Liver (tissue), 9 donors: Measurements from ENCODE around the gene IP6K2. TPM values are rescaled to one million over a fixed set of nuclear protein-coding genes. Genes with fewer than 3 reads are reported as not detected.
"Not testable (repeated sequence)": the region's sequence is repeated elsewhere in the genome, so short reads cannot be mapped to it uniquely, and the experiment has no call there.

Source experiments
- DNase-seq: peaks from one replicate; pipeline ENCODE4 v3.0.0-alpha.2; 2017; ENCODE audit warnings: low spot score
- H3K27ac ChIP-seq, 2 donors: one replicate each; pipeline ENCODE4 v1.7.0; 2013; ENCODE audit warnings: inconsistent platforms in 2 of 2, low read length in 2 of 2, control low read depth in 1 of 2, low read depth in 1 of 2, mild to moderate bottlenecking in 1 of 2
- H3K27me3 ChIP-seq, 4 donors: one replicate each; pipeline versions ENCODE4 v1.6.1 to v1.7.0; 2013; ENCODE audit warnings: low read length in 3 of 4, inconsistent platforms in 1 of 4, mild to moderate bottlenecking in 1 of 4, moderate library complexity in 1 of 4; ENCODE audit not compliant: control insufficient read depth in 4 of 4, insufficient read depth in 4 of 4
- H3K36me3 ChIP-seq, 4 donors: one replicate each; pipeline versions ENCODE4 v1.6.1 to v1.7.0; 2013; ENCODE audit warnings: low read length in 3 of 4, mild to moderate bottlenecking in 3 of 4, low read depth in 1 of 4, moderate library complexity in 1 of 4; ENCODE audit not compliant: control insufficient read depth in 4 of 4, insufficient read depth in 3 of 4
- H3K4me1 ChIP-seq, 4 donors: one replicate each; pipeline versions ENCODE4 v1.6.1 to v1.7.0; 2013; ENCODE audit warnings: low read length in 3 of 4, mild to moderate bottlenecking in 3 of 4, moderate library complexity in 1 of 4; ENCODE audit not compliant: control insufficient read depth in 4 of 4, insufficient read depth in 4 of 4
- H3K4me3 ChIP-seq, 3 donors: one replicate each; pipeline versions ENCODE4 v1.6.1 to v1.7.0; 2013; ENCODE audit warnings: low read length in 3 of 3, control low read depth in 1 of 3, low read depth in 1 of 3, mild to moderate bottlenecking in 1 of 3
- H3K9ac ChIP-seq, 2 donors: one replicate each; pipeline ENCODE4 v1.7.0; 2013; ENCODE audit warnings: low read length in 2 of 2, mild to moderate bottlenecking in 2 of 2, moderate library complexity in 2 of 2, control low read depth in 1 of 2, low read depth in 1 of 2
- H3K9me3 ChIP-seq, 4 donors: one replicate each; pipeline versions ENCODE4 v1.6.1 to v1.7.0; 2013; ENCODE audit warnings: low read length in 3 of 4; ENCODE audit not compliant: control insufficient read depth in 4 of 4
- ATF3 ChIP-seq: IDR thresholded peaks from 2 replicates; pipeline ENCODE4 v1.6.1; 2016; ENCODE audit warnings: antibody characterized with exemption
- CTCF ChIP-seq: fragments of 150-350 bp; IDR thresholded peaks from 2 replicates; pipeline ENCODE4 v1.5.1; 2017; ENCODE audit warnings: improper control_type of control experiment, low read depth, low read length; ENCODE audit not compliant: missing input control
- EGR1 ChIP-seq, 2 donors: IDR thresholded peaks; 2 replicates each; pipeline ENCODE4 v1.6.1; 2016 to 2018; ENCODE audit warnings: antibody characterized with exemption in 2 of 2, low read depth in 2 of 2
- FOXA1 ChIP-seq: IDR thresholded peaks from 2 replicates; pipeline ENCODE4 v1.6.1; 2016; ENCODE audit warnings: antibody characterized with exemption
- FOXA2 ChIP-seq: IDR thresholded peaks from 2 replicates; pipeline ENCODE4 v1.6.1; 2016; ENCODE audit warnings: antibody characterized with exemption
- GABPA ChIP-seq, 2 donors: IDR thresholded peaks in 1 of 2; conservative IDR thresholded peaks in 1 of 2; 2 replicates each; pipeline ENCODE4 v1.6.1; 2016; ENCODE audit warnings: antibody characterized with exemption in 2 of 2, mild to moderate bottlenecking in 1 of 2, moderate library complexity in 1 of 2
- JUND ChIP-seq, 2 donors: IDR thresholded peaks; 2 replicates each; pipeline ENCODE4 v1.6.1; 2016; ENCODE audit warnings: antibody characterized with exemption in 2 of 2
- REST ChIP-seq: IDR thresholded peaks from 2 replicates; pipeline ENCODE4 v1.6.1; 2016; ENCODE audit warnings: antibody characterized with exemption, mild to moderate bottlenecking
- RXRA ChIP-seq, 2 donors: IDR thresholded peaks; 2 replicates each; pipeline ENCODE4 v1.6.1; 2017 to 2018; ENCODE audit warnings: antibody characterized with exemption in 2 of 2, mild to moderate bottlenecking in 1 of 2
- SP1 ChIP-seq: IDR thresholded peaks from 2 replicates; pipeline ENCODE4 v1.6.1; 2018; ENCODE audit warnings: antibody characterized with exemption, mild to moderate bottlenecking
- TAF1 ChIP-seq: conservative IDR thresholded peaks from 2 replicates; pipeline ENCODE4 v1.6.1; 2016; ENCODE audit warnings: antibody characterized with exemption, mild to moderate bottlenecking
- YY1 ChIP-seq: IDR thresholded peaks from 2 replicates; pipeline ENCODE4 v1.6.1; 2016; ENCODE audit warnings: antibody characterized with exemption, mild to moderate bottlenecking
- WGBS: extraction: QIAGEN DNeasy Blood & Tissue Kit; methylation state at CpG from one replicate; pipeline ENCODE4 v1.1.7; 2013; 5-methylcytosine and 5-hydroxymethylcytosine counted together
- polyA plus RNA-seq, 2 donors: library from polyadenylated mRNA; stranded (reverse) in 1 of 2; unstranded in 1 of 2; fragments of 200-250 nt in 1 of 2; fragments of >200 nt in 1 of 2; fragmentation: Nextera tagmentation in 1 of 2; extraction: Ambion mirVana in 1 of 2; gene quantifications; one replicate each; pipeline versions ENCODE4 v1.2.1 to v1.2.3, GENCODE V29; 2013 to 2015
- total RNA-seq, 2 donors: library from RNA; depleted of rRNA; stranded (reverse); fragments of >200 nt; gene quantifications; one replicate each; pipeline ENCODE4 v1.2.3, GENCODE V29; 2014
- donor health status: healthy.
- donor health status: healthy.
- donor health status: healthy.
- donor health status: healthy.
- donor health status: healthy.

Gene IP6K2
- total and polyA plus RNA-seq, 4 donors = 21.8 to 37.6 (median 24.3) TPM

GRCh38 chr3:48727511-48727910, 10.5 kb upstream of the IP6K2 start:
- H3K4me1 ChIP-seq = no peaks in the 10 kb centered on the region
- no peak overlapping the region for H3K9ac ChIP-seq
- 94% methylated on average over 8 of the region's 8 CpGs for WGBS

GRCh38 chr3:48725185-48725855, 8.3 kb upstream of the IP6K2 start:
- not testable (repeated sequence) for H3K27me3 ChIP-seq, H3K9ac ChIP-seq, H3K27ac ChIP-seq, H3K4me3 ChIP-seq, H3K36me3 ChIP-seq, H3K9me3 ChIP-seq, H3K4me1 ChIP-seq, DNase-seq
- WGBS = 93% methylated on average over 8 of the region's 8 CpGs

More at GRCh38 chr3:48727511-48727910, 10.5 kb upstream of the IP6K2 start:
- H3K36me3 ChIP-seq = no peaks in the 10 kb centered on the region
- H3K4me3 ChIP-seq = no peak overlapping the region
- H3K27me3 ChIP-seq = no peaks in the 10 kb centered on the region
- TF ChIP-seq CTCF (no peak), JUND (IDR thresholded peaks at IDR 0.05) (no peak), YY1 (no peak), RXRA (IDR thresholded peaks at IDR 0.05) (no peak), GABPA (IDR thresholded peaks at IDR 0.05 in 1 of 2, conservative IDR thresholded peaks at IDR 0.05 in 1 of 2) (no peak), FOXA2 (no peak), TAF1 (no peak), REST (no peak), ATF3 (no peak), EGR1 (IDR thresholded peaks at IDR 0.05; ENCODE audit: low read depth in 2 of 2) (no peak), SP1 (no peak)
- H3K27ac ChIP-seq = no peak overlapping the region
- H3K9me3 ChIP-seq = no peaks in the 10 kb centered on the region
- no peak for DNase-seq

GRCh38 chr3:48723725-48724124, 6.7 kb upstream of the IP6K2 start:
- Histone ChIP-seq H3K27me3 (no peaks in the 10 kb centered on the region), H3K9ac (no peak overlapping the region), H3K36me3 (no peaks in the 10 kb centered on the region), H3K4me3 (no peak overlapping the region), H3K27ac (no peak overlapping the region), H3K9me3 (no peaks in the 10 kb centered on the region), H3K4me1 (no peaks in the 10 kb centered on the region)
- no peak for DNase-seq
- no peak for TF ChIP-seq EGR1 (IDR thresholded peaks at IDR 0.05; ENCODE audit: low read depth in 2 of 2)
- no peak for TF ChIP-seq JUND (IDR thresholded peaks at IDR 0.05)
- no peak for TF ChIP-seq FOXA1
- no peak for TF ChIP-seq SP1
- TF ChIP-seq YY1 = no peak
- TF ChIP-seq GABPA (IDR thresholded peaks at IDR 0.05 in 1 of 2, conservative IDR thresholded peaks at IDR 0.05 in 1 of 2) = no peak
- WGBS = 77% methylated on average over 7 of the region's 7 CpGs

- WGBS = 67% methylated on average over 3 of the region's 3 CpGs
- not testable (repeated sequence) for H3K27me3 ChIP-seq, DNase-seq, H3K27ac ChIP-seq, H3K4me1 ChIP-seq, H3K36me3 ChIP-seq, H3K4me3 ChIP-seq, H3K9me3 ChIP-seq, H3K9ac ChIP-seq
These were observed 6.3 kb upstream of the IP6K2 start for GRCh38 chr3:48723293-48723692.
